Activated CD4-positive, CD25-positive, alpha-beta regulatory T cell treated with anti-CD3 and anti-CD28 coated beads, Interleukin-2, amount 50 U/mL, for 24 hours (primary cell): ENCODE results near the gene MCUB.
A peak's percentile ranks its signal among the peaks of the same experiment; 100 is the strongest.

Experiments
- ATAC-seq, 2 donors: fragments of 150-1000 bp; cut with Tn5 transposase; one replicate each; pipeline ENCODE4 v1.10.0; 2021; ENCODE audit warnings: mild to moderate bottlenecking in 1 of 2, moderate library complexity in 1 of 2

Gene MCUB

DNA sequence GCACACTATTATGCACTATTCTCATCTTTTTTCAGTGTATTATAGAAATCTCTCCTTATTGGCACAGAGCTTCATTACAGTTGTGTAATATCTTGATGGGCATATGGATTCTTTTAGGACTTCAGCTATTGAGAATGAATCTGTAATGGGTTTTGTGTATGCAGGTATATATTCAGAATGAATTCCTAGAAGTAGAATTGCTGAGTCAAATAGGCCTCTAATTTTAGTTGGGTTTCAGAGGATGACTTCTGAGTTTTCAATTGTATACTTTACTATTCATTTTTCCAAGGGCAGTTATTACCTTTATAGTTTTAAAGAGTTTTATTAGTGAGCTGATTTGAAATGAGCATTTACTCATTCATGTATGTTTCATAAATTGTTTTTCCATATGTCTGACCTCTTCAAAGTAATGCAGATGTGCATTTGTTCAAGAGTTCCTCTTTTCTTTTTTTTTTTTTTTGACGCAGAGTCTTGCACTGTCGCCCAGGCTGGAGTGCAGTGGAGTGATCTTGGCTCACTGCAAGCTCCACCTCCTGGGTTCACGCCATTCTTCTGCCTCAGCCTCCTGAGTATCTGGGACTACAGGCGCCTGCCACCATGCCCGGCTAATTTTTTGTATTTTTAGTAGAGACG, 123.7 kb downstream of the MCUB start:
- ATAC-seq, result peak; percentile 45 to 48

DNA sequence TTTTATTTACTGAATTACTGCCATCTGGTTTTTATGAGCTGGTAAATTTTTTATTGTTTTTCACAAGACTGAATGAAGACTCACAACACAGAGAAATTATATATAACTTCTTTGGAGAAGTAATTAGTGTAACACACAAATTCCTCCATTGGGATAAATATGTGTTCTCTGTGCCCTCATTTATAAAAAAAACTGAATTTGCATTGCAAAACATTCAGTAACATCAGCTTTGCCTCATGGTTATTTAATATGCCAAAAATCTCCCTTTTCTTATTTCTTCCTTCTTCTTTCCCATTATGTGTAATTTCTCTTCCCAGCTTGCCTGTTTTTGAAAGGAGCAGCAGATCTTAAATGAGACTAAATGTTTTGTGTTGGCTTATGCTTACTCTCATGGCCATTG, 124.7 kb downstream of the MCUB start:
- ATAC-seq, result no peak

DNA sequence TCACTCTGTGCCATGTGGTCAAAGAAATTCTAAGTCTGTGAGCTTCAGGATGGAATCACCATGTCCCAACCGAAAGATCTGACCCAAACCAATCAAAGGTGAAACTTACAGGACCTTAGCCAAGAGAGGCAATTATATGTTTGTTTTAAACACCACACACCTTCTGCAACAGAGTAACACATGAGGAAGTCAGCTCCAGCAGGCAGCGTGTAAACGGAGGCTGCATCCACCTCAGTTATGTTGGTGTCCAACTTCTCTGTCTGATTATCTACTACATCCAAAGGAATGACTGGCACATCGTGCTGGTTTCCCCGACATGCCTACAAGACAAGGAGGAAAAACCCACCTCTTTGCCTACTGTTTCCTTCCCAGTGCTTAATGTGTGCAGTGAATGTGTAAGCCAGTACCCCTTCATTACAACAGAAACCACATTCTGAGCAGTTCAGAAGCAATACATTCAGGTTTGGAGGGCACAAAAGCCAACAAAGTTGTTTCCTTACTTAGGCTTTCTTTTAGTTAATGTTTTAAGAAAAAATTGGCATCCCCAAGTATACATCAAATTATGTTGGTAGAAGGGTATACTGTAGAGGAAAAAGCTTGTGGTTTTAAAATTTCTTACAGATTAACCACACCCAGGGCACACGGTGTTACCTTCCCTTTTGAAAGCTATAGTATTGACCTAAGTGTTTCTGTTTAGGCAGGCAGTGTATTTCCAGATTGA, 130.8 kb downstream of the MCUB start:
- peak; percentile 56 to 57 for ATAC-seq

DNA sequence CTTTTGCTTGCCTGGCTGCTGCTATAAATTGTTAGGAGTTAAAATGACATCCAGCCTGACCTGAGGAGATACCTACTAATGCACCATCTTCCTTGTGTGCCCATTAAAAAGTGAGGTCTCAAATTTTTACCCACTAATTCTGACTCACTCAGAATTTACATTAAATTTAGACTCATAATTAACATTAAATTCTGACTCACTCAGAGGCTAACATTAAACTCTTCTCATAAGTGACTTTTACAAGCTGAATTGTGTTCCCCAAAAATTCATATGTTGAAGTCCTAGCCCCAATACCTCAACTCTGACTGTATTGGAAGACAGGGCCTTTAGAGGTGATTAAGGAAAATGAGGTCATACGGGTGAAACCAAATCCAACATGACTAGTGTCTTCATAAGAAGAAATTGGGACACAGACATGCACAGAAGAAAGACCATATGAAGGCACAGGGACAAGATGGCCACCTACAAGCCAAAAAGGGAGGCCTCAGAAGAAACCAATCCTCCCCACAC, 131.4 kb downstream of the MCUB start:
- ATAC-seq, result peak; percentile 84 to 85

DNA sequence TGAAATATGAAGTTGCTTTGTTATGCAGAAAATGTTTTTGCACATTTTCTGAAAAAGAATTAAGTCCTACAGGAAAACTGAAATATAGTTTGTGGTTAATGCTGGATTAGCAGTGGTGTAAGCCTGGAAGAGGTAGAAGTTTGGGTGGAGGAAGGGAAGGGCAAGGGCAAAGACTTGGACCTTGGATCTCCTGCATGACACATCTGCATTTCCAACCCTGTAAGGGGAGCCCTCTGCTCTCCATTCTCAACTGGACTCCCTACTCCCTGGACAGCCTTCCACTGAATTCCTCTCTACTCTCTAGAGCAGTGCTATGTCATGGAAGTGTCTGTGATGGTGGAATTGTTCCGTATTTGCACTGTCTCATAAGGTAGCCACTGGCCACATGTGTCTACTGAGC, 138.6 kb downstream of the MCUB start:
- ATAC-seq, result no peak

DNA sequence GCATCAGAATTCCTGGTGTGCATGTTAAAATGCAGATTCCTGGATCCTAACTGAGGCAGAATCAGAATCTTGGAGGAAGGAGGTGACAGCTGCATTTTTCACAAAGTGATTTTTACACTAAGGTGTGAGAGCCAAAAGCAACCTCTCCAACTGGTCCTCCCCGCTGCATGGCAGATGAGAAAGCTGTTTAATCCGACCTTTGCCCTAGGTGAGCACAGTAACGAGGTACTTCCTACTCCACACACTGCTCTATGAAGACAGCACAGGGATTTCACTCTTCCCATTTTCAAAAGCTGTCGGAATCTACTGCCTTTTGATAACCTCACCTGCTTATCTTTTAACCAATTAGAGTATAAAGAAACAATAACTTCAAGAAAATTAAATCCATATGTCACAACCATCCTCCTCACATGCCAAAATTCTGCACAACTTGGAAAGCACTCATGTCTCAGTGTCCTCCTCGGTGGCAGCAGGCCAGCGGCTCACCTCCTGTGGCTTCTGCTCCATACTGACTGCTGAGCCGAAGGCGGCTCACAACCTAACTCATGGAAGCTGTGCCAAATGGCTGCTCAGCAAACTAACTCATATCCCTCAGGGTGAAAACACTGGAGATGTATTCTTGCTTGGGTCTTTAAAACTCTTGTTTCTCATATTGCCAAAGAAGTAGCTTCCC, 139.6 kb downstream of the MCUB start:
- ATAC-seq, result no peak

DNA sequence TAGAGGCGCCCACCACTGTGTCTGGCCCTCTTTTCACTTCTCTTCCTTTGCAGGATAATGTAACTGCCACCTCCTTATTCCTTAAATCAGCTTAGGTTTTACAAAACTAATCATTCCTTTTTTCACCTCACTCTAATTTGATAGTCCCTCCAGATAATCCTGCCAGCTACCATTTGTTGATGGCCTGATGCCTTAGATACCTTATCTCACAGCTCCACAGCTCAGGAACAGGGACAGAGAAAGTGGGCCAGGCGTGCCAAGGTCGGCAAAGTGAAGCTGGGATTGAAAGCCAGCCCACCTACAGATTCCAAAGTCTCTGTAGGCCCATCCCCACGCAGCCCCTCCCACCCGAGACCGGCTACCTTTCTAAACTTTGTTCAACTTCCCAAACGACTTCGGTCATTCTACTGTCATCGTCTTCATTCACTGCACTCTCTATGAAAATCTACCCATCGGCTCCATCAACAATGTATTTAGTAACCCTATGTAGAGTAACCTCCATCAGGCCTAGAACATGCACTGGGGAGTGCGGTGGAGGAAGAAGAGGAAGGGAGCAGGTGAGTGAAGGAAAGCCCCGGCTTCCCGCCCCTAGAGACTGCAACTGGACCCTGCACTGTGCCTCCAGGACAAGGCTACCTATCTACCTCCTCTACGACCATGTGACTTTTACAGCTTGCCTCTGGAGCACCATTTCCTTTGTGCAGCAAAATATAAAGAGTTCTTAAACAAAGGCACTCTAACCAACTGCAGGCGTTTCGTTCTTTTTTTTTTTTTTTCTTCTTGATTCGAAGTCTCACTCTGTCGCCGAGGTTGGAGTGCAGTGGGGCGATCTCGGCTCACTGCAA, 141.7 kb downstream of the MCUB start:
- no peak for ATAC-seq

DNA sequence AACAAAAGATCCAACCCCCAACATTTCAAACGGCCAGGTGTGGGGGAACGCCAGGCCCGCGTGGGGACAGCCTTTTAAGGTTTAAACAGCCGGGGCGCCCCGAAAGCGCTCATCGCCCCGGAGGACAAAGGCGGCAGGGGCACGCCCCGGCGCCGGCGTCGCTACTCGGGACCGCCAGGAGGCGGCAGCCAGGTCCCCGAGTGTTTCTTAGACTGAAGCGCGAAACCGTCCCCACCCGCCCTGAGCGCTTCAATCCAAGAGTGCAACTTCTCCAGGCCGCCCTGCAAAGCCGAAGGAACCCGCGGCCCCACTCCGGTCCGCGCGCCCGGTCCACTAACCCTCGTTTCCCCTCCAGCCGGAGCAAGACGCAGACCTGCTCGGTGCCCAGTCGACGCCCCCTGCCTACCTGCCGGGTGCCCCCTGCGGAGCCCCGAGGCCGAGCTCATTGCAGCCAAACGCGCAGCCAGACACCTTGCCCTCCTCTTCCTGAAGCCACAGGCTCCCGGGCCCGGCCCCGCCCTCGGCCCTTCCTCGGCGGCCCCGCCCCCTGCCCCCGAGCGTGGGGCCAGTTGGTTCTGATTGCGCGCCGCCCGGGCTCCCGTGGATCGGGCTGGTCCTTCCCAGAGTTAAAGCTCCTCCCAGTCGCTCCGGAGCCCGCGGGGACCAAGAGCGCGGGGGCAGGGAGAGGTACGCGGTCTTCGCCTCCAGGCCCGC, 143.1 kb downstream of the MCUB start, which contains the start of gene CASP6:
Gene CASP6 (minus strand): TSS at position 496 of the 714 bp plus-strand sequence. CDS start 50 bp downstream, at position 446.
- peak; percentile 79 to 82 for ATAC-seq

DNA sequence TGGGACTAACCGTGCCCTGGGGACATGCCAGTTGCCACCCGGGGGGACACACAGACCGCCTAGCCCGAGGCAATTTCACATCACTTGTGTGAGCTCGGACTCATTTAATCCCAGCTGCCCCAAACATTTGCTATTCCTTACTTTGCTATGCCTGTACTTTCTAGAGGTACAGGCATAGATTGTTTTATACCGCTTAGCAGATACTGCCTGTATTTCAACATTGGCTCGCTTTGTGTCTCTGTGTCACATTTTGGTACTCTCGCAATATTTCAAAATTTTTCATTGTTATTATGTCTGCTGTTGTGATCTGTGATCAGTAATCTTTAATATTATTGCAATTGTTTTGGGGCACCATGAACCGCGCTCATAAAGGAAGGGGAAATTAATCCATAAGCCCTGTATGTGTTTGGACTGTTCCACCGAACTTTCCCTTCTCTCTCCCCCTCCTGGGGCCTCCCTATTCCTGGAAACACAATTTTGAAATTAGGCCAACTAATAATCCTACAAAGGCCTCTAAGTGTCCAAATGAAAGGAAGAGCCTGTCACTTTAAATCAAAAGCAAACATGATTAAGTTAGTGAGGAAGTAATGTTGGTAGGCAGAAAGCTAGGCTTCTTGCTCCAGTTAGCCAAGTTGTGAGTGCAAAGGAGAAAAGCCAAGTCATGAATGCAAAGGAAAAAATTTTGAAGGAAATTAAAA, 143.8 kb downstream of the MCUB start:
- no peak for ATAC-seq

DNA sequence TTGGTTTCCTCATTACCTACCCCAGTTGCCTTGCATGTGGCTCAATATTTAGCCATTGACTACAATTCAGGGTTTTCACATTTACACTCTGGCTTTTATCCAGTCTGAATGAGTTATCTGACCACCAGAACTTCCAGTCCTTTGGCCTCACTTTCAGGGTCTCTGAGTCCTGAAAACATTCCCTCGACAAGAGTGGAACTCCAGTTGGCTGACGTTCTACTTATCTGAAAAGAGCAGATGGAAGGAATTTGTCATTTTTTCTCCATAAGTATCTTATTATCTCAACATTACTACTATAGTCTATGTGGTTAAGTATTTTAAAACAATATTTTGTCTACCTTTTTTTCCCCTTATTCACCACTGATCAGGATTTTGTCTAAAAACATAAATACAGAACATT, 148.4 kb downstream of the MCUB start:
- ATAC-seq, result no peak

DNA sequence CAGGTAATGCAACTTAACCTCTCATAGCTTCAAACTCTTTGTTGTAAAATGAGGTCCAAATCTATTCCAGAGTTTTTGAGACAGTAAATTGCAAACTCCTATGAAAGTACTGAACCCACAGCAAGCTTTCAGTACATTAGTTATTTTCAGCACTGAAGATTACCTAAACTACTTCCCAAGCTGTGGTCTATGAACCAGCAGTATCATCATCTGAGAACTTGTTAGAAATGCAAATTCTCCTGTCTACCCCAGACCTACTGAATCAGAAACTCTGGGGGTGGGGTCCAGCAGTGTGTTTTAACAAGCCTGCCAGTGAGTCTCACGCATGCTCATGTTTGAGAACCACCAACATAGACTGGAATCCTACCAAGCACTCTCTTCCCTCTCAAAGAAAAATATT, 148.9 kb downstream of the MCUB start:
- no peak for ATAC-seq

DNA sequence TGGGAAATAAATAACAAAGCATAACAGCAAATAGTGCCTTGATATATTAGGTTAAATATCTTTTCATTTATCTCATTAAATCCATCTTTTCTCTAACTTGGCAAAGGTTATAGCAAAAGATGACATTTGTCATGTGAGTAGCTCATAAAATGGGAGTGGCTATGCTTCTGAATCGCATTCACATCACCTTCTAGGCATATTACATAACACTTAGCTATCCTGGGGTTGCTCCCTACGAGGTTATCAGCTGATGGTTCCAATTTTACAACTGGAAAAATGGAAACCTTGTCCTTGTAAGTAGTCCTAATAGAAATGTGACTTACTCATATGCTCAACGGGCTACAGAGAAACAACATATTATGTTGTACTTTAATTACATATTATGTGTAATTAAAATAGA, 153.5 kb downstream of the MCUB start:
- ATAC-seq, result no peak

DNA sequence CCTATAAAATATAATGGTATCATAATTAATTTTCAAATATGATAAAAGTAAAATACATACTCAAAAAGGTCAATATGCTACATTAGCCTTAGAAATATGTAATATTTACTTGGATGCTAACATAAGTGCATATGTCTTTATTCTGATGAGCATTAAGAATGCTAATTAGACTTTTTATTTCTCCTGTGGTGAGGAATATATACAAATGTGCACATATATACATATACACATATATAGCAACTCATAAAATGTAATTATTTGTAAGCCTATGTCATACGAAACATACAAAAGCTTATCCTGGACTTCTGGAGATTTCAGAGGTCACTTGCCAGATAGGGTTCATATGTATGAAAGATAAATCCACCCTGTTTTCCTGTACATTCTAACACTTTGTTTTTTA, 158.7 kb downstream of the MCUB start:
- no peak for ATAC-seq

DNA sequence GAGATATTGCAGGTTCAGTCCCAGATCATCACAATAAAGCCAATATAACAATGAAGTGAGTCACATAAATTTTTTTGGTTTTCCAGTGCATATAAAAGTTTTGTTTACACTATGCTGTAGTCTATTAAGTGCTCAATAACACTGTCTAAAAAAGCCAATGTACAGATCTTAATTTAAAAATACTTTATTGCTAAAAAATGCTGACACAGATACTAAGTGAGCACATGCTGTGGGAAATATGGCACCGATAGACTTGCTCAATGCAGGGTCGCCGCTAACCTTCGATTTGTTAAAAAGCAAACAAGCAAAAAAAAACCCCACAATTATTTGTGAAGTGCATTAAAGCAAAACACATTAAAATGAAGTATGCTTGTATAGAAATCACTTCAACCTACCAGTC, 159.6 kb downstream of the MCUB start:
- no peak for ATAC-seq

DNA sequence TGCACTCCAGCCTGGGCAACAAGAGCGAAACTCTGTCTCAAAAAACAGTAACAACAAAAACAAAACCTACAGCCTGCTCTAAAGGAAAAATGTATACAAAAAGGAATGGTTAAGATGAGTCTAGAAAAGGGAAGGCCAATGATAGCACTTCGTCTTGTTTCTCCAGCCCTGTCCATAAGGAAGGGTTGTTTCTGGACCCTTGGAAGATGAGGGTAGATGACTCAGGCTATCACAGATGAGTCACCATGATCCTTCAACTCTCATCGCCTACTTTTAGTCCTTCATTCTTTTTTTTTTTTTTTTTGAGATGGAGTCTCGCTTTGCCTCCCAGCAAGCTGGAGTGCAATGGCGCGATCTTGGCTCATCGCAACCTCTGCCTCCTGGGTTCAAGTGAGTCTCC, 161.0 kb downstream of the MCUB start:
- ATAC-seq, result no peak

DNA sequence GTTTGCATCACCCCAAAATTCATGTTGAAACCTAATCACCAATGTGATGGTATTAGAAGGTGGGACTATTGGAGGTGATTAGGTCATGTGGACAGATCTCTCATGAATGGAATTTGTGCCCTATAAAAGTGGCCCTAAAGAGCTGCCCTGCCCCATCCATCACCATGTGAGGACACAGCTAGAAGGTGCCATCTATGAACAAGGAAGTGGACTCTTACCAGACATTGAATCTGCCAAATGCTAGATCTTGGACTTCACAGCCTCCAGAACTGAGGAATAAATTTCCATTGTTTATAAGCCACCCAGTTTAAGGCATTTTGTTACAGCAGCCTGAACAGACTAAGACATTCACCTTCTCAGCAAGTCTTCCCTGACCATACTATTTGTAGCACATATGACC, 162.3 kb downstream of the MCUB start:
- ATAC-seq, result no peak

DNA sequence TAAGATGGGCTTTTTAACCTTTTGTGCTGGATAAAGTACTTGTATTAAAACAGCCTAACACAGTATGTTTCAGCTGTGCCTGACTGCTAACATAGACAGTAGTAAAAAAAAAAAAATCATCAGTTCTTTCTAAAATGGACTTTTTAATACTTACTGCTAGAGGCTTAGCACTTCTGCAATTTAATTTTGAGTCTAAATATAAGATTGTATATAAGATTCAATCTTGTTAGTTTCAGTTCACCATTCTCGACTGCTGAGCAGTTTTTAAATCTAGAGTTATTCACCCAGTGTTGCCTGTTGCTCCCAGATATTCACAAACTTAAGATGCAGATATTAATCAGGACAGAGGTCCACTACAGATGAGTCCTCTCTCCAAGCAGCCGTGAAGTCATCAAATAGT, 163.1 kb downstream of the MCUB start:
- ATAC-seq, result no peak

DNA sequence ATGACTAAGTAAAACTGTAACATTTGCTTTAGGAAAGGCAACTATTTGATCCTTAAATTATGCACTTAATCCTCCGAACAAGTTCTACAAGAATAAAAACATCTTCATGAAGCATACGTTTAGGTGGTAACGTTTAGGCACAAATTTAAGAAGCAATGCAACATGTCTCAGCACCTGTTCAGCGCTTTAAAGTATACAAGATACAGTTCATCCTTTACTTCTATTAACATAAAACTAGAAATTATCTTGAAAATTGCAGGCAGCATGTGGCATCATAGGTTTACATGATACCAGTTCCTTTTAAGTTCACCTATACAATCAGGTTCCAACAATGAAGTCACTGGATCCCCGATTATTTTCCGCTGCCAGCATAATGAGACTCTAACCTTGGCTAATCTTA, 168.3 kb downstream of the MCUB start:
- ATAC-seq, result no peak

DNA sequence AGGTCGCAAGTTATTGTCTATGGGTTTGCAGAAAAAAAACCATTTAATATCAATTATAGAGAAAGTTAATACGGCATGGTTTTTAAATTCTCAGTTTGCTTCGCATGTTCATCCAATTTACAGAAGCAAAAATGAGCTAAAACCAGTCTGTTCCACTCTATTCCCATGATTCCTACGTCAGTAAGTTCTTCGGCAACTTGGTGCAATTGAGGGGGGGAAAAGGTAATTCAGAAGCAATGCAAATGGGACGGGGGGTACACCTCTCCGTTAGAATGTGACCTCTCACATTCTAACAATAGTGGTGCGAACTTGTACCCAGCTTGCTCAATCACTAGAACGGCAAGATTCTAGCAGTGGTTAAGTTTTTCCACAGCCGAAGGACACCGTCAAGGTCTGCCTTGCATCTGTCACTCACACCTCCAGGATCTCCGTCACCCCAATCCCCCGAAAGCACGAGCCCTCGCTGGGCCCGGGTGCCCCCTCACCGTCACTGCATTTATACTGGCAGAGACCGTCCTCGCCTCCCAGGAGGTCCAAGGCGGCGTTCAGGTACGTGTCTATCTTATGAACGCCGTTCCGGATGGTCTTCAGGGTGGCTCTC, 169.2 kb downstream of the MCUB start:
- ATAC-seq, result peak in 1 of 2 donors; percentile 25

DNA sequence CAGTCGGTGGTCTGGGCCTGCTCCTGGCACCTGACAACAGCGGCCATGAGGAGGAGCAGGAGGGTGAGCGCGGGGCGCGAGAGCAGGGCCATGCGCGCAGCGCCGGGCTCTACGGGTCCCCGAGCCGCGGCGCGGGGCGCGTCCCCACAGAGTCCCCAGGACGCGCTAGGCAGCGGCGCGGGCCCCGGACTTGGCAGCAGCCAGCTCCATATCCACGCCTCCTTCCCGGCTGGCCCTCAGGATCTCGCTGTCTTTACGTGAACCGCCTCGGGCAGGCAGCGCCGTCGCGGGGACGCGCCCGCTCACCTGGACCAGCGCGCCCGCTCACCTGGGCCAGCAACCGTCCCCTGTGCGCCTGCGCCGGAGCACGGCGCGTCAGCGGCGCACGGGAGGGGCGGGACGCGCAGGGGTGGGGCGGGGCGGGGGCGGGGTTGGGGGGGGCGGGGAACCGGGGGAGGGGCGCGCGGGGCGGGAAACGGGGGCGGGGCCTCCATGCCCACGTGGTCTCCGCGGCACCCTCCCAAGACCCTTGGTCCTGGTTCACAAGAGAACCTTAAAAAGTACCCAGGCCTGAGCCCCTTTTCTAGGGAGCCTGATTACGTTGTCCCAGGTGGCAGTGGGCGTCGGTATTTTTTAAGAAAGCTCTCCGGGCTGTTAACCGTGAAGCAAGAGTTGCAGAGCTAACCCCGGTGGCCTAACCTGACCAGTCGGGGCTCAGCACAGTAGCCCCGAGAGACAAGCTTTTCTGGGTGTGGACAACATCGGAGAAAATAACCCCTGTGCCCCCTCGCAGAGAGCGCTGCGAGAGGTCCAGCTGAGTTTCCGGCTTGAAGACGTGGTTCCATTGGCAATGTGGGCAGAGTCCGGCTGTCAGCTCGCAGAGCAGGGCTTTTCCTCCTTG, 169.9 kb downstream of the MCUB start, which contains the start of gene PLA2G12A:
Gene PLA2G12A (minus strand): TSS at position 353 of the 901 bp plus-strand sequence. CDS start 261 bp downstream, at position 92.
- peak; percentile 84 to 85 for ATAC-seq
